Activated CD4-positive, alpha-beta T cell treated with anti-CD3 and anti-CD28 coated beads for 36 hours (primary cell): ENCODE data around the gene GPRASP2. TPM values are rescaled to one million over a fixed set of nuclear protein-coding genes. Genes with fewer than 3 reads are reported as not detected.

Experiments
- ATAC-seq: fragments of 200-7000 bp; cut with Tn5 transposase; one replicate; pipeline ENCODE4 v1.10.0; 2021; ENCODE audit warnings: mild to moderate bottlenecking, moderate library complexity
- CTCF ChIA-PET: fragments of 350-600 bp; sonication (Branson Sonifier 250); formaldehyde crosslinking; loops from one replicate; lab custom pipeline; 2021; ENCODE audit warnings: antibody characterized with exemption; lab: Charles Lee
- POLR2A ChIA-PET: fragments of 350-600 bp; sonication (Branson Sonifier 250); formaldehyde crosslinking; loops from one replicate; lab custom pipeline; 2021; ENCODE audit warnings: antibody characterized with exemption, inconsistent platforms; lab: Charles Lee
- DNase-seq: peaks from one replicate; pipeline ENCODE4 v3.0.0-alpha.2; 2020
- H3K27ac Mint-ChIP-seq: one replicate; pipeline ENCODE4 v1.8.0; 2021; ENCODE audit warnings: mixed read lengths
- H3K27me3 Mint-ChIP-seq: one replicate; pipeline ENCODE4 v1.8.0; 2021; ENCODE audit warnings: mixed read lengths
- H3K36me3 Mint-ChIP-seq: one replicate; pipeline ENCODE4 v1.8.0; 2021; ENCODE audit warnings: low read depth, mixed read lengths
- H3K4me1 Mint-ChIP-seq: one replicate; pipeline ENCODE4 v1.8.0; 2021; ENCODE audit warnings: mixed read lengths
- H3K4me3 Mint-ChIP-seq: one replicate; pipeline ENCODE4 v1.8.0; 2021; ENCODE audit warnings: mild to moderate bottlenecking, moderate library complexity, mixed read lengths
- H3K9me3 Mint-ChIP-seq: one replicate; pipeline ENCODE4 v1.8.0; 2021; ENCODE audit warnings: low read depth, mixed read lengths
- intact Hi-C, 2 experiments: fragments of 100-400 bp; cut with DNase I in 1 of 2; cut with micrococcal nuclease in 1 of 2; formaldehyde crosslinking; loops; one replicate each; pipeline versions ENCODE4 v1.14.2 to v1.15.1; 2022 to 2024; cut with DNase I, micrococcal nuclease
- total RNA-seq, 2 experiments: library from RNA; stranded (reverse); gene quantifications; one replicate each; pipeline ENCODE4 v1.2.3, GENCODE V29; 2021

Gene GPRASP2
- total RNA-seq, 2 experiments from 2014 or later, result 1.3 to 2.1 TPM

- ATAC-seq (peak; percentile 36), DNase-seq (peak; percentile 41)
- POLR2A ChIA-PET, result no interaction called here
- CTCF ChIA-PET, result no interaction called here
- H3K4me1 Mint-ChIP-seq, result peaks cover 4% of the 10 kb centered on the region
- H3K9me3 Mint-ChIP-seq, result no peaks in the 10 kb centered on the region
- H3K36me3 Mint-ChIP-seq, result no peaks in the 10 kb centered on the region
- intact Hi-C loops, result no loop called here
- H3K27ac Mint-ChIP-seq, result no peak overlapping the region
- H3K27me3 Mint-ChIP-seq, result no peaks in the 10 kb centered on the region
- H3K4me3 Mint-ChIP-seq, result peak overlapping the region; percentile 65
Measured at GRCh38 chrX:102745857-102746584, 33.8 kb downstream of the GPRASP2 start.

GRCh38 chrX:102765217-102765616 lies 53.0 kb downstream of the GPRASP2 start:
- Mint-ChIP-seq H3K27me3 (no peaks in the 10 kb centered on the region), H3K9me3 (no peaks in the 10 kb centered on the region), H3K4me1 (peaks cover 9% of the 10 kb centered on the region), H3K4me3 (no peak overlapping the region), H3K27ac (no peak overlapping the region), H3K36me3 (no peaks in the 10 kb centered on the region)
- no peak for DNase-seq
- no peak for ATAC-seq
- POLR2A ChIA-PET, result no interaction called here
- intact Hi-C loops, result loop anchor here in 1 of 2 experiments (5.0 kb wide), 2 partner anchors 97 to 108 kb away; no protein-coding TSS in a partner anchor
- CTCF ChIA-PET, result no interaction called here

- H3K27me3 Mint-ChIP-seq, result no peaks in the 10 kb centered on the region
- CTCF ChIA-PET, result no interaction called here
- H3K9me3 Mint-ChIP-seq, result no peaks in the 10 kb centered on the region
- H3K4me1 Mint-ChIP-seq, result peaks cover 10% of the 10 kb centered on the region
- H3K36me3 Mint-ChIP-seq, result no peaks in the 10 kb centered on the region
- no peak for DNase-seq
- H3K4me3 Mint-ChIP-seq, result no peak overlapping the region
- ATAC-seq, result no peak
- H3K27ac Mint-ChIP-seq, result no peak overlapping the region
- POLR2A ChIA-PET, result no interaction called here
- intact Hi-C loops, result loop anchor here in 1 of 2 experiments (5.0 kb wide), 2 partner anchors 96 to 109 kb away; no protein-coding TSS in a partner anchor
Measured at GRCh38 chrX:102765809-102766208, 53.6 kb downstream of the GPRASP2 start.

- intact Hi-C loops, result loop anchor here in 1 of 2 experiments (5.0 kb wide), 2 partner anchors 95 to 110 kb away; no protein-coding TSS in a partner anchor
- no peaks in the 10 kb centered on the region for H3K9me3 Mint-ChIP-seq
- POLR2A ChIA-PET, result no interaction called here
- CTCF ChIA-PET, result interaction anchor here (0.6 to 1.0 kb wide), 2 partner anchors 10 to 24 kb away, joined by 3 read pairs; no protein-coding TSS in a partner anchor
- no peaks in the 10 kb centered on the region for H3K27me3 Mint-ChIP-seq
- peaks cover 10% of the 10 kb centered on the region for H3K4me1 Mint-ChIP-seq
- ATAC-seq, result peak; percentile 45
- no peak overlapping the region for H3K27ac Mint-ChIP-seq
- H3K4me3 Mint-ChIP-seq, result no peak overlapping the region
- no peaks in the 10 kb centered on the region for H3K36me3 Mint-ChIP-seq
- no peak for DNase-seq
Measured at GRCh38 chrX:102767287-102767686, 55.0 kb downstream of the GPRASP2 start.

Other genes starting within 250 kb of the GPRASP2 start
- gene TCP11X2, start 240.6 kb upstream of the GPRASP2 start, total RNA-seq, result not detected
- gene TMSB15A, start 195.7 kb upstream of the GPRASP2 start, total RNA-seq, result 1 to 10 TPM in 1 of 2 experiments, under 1 TPM in 1; 0.84 to 1.1 TPM
- 10 to 100 TPM; 12.6 to 13.3 TPM for gene ARMCX5, start 112.9 kb upstream of the GPRASP2 start, total RNA-seq
- 1 to 10 TPM; 4.2 to 5.1 TPM for gene GPRASP1, start 61.0 kb upstream of the GPRASP2 start, total RNA-seq
- gene GPRASP3, start 8.3 kb downstream of the GPRASP2 start, total RNA-seq, result 1 to 10 TPM; 1.0 to 1.8 TPM
- not detected for gene RAB40AL, start 224.8 kb downstream of the GPRASP2 start, total RNA-seq